HG03432 (cell line): Measurements from ENCODE around the gene DDX17.
A peak's percentile ranks its signal among the peaks of the same experiment; 100 is the strongest.

ENCODE experiments used
- ATAC-seq: cut with Tn5 transposase; IDR thresholded peaks from one replicate; pipeline ENCODE4 v1.9.1; 2021; ENCODE audit warnings: mild to moderate bottlenecking, moderate library complexity; ENCODE audit not compliant: unreplicated experiment

DDX17 gene

DNA sequence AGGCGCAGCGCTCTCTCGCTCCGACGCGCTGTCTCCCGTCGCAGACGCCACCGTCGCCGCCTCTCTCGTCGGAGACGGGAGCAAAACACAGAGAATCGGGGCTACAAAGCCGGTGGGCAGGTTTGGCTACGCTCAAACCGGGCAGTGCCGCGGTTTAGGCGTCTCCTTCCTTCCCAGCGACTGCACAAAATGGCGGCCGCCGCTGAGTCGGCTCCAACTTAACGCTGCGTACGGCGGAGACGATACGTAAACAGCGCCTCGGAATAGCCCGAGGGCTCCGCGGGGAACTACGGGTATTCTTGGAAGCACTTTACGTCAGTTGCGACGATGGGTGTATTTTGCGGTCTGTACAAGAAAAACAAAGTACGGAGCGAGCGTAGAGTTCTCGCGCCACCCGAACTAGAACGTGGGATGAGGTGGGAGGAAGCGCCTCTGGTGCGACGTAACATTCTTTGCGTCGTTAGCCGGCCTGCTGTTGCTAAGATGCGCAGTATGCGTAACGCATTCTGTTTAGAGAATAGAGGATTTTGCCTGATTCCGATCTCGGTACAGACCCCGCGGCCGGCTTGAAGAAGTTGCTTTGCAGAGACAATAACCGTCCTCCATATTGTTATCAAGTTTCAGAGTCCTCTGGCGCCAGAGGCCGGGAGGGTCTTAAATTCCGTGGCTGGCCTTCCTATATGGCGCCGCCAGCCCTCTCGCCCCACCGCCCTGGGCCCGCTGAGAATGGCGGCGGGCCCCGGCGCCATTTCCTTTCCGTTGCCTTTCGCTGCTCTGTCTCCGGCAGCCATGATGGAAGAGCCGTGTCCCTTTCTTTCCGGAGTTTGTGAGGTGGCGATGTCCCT is at the start of gene DDX17:
Gene DDX17 (minus strand): TSS at position 194 of the 845 bp plus-strand sequence.
- peak; percentile 81 for ATAC-seq

DNA sequence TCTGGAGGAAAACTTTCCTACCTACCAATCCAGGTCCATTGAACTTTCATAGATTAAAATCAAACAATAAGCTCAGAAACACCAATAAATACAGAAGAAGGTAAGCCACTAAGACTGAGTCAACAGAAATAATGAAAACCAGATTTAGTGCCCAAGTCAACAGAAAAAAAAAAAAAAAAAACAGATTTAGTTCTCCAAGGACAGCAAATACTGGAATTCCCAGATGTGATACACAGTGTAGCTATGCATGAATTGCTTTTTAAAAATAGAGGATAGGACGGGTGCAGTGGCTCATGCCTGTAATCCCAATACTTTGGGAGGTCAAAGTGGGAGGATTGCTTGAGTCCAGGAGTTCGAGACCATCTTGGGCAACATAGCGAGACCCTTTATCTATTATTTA is 48.2 kb upstream of the DDX17 start:
- no peak for ATAC-seq

DNA sequence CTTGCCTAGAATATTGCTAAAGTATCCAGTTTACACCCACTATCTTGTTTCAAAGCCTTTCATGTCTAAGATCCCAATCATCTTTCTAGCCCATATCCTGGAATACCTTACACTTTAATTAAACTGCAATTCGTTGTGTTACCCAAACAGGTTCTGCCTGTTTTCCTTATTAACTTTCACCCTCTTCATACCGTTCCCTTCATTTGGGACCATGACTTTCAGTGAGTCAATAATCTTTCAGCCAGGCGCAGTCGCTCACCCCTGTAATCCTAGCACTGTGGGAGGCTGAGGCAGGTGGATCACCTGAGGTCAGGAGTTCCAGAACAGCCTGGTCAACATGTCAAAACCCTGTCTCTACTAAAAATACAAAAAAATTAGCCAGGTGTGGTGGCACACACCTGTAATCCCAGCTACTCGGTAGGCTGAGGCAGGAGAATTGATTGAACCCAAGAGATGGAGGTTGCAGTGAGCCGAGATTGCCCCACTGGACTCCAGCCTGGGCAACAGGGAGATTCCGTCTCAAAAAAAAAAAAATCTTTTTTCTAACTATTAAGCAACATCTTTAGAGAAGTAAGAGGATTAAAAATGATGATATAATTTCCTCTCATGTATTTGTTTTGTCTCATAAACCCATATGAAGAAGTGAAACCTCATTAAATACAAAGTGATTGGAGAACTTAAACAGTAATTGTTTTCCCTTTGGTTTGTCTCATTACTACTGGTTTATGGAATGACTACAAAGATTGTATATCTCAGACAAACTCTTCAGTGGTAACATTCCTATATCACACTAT is 43.2 kb upstream of the DDX17 start:
- no peak for ATAC-seq

DNA sequence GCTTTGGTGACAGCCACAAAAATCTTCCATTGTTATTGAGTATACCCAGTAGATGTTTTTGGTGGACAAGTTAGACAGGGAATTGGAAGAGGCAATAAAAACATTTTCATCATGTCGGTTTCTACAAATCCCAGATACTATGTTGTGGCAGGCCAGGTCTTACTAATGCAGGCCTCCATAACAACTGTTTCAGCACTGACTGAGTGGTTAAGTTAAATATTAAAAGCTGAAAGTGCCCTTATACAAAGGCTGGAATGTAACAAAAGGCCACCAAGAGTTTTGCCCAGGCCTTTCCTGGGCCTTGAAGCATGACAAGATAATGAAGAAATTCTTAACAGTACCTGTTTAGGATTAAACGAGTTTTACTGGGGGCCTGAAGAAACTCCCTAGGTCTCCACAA is 34.6 kb upstream of the DDX17 start:
- no peak for ATAC-seq

DNA sequence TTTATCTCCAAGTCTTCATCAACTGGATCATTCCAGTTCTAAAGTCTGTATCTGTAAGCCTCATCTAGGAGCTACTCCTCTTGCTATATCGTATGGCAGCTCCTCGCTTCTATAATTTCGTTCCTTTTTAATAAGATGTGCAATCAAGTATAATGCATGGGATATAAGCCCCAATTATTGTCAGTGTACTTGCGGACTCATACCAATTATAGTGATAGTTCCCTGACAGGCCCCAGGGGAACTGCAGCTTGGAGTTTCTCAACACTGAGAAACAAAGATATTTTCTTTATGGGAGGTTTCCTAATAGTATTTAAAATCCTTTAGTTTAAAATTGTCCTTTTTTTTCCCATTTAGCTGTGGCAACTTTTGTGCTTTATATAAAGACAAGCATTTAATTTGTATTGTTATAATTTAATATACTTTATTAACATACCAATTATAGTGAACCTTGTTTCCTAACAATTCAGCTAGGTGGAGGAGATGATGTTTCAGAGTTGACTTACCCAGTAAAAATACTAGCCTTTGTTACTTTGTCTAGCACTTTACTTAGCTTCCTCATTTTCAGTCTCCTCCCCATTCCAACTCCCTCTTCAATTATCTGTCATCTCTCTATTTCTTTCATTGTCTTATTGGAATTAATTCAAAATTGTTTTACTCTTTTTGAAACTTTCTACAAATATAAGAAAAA is 25.3 kb upstream of the DDX17 start:
- no peak for ATAC-seq

DNA sequence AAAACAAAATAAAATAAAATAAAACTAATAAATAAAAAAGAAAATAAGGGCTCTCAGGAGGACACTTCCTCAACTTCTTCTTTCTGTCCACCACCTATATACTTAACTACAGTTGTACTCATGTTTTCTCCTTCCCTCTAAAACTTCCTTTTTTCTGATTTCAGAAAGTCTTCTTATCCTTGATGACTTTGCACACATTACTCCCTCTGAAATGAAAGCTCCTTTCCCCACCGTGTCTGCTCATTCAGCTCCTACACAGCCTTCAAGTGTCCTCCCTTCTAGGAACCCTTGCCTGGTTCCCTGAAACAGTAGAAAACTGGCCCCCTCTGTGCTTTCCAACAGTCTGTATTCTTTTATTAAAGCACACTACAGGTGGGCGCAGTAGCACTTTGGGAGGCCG is 18.3 kb upstream of the DDX17 start:
- no peak for ATAC-seq

DNA sequence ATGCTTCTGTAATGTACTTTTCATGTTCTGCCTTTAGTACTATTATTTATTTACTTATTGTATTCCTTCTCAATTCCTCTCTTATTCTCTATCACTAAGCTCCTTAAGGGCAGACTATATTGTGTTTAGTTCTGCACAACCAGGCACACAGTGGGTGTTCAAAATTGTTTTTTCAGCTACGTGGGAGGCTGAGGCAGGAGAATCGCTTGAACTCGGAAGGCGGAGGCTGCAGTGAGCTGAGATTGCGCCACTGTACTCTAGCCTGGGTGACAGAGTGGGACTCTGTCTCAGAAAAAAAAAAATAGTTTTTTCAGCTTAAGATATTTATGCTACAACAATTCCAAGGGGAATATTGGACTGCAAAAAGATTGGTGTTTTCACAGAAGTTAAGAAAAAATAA is 17.4 kb upstream of the DDX17 start:
- no peak for ATAC-seq

DNA sequence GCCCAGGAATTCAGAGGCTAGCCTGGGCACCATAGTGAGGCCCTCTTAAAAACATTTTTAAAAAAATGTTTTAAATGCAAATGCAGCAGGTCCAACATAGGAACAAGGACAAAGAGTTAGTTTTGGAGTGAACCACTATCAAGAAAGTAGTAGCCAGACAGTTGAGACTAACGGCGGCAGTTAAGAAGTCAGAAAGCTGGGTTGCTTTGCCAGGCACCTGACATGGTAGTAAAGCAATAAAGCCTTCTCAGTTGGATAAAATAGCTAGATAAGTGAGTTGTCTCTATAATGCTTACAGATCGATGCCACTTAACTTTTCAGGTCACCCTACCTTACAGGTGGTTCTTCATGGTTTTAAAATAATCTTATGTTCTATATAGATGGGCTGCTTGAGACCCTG is 16.9 kb upstream of the DDX17 start:
- ATAC-seq, result no peak

DNA sequence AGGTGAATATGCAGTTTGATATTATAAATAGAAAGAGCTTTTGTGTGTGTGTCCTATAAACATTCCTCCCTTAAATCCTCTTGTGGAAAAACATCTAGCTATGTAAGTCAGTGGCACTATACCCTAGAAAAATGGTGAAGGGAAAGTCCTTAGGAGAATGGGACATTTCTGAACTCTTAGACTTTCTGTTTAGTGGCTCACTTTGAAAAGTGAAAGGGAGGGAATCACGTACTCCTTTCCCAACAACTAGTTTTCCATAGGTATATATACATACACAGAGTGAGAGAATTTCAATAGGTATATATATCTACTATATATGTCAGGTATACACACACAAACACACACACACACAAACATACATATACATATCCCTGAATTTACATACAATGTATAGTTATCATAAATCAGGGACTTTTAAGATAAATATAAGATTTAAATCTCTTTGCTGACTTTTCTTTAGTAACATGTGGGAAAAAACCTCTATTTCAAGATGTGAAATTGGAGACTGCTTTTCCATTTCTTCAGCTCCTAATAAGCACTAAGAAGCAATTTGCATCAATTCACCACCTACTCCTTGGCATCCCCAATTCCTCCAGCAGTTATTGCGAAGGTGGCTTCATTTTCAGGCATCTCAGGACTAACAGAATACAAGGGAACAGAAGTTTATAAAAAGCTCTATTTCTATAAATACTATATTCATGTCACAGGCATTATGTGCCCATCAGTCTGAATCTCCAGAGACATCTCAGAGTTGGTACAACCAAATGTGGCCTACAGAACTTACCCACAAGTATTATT is 13.5 kb upstream of the DDX17 start:
- no peak for ATAC-seq

DNA sequence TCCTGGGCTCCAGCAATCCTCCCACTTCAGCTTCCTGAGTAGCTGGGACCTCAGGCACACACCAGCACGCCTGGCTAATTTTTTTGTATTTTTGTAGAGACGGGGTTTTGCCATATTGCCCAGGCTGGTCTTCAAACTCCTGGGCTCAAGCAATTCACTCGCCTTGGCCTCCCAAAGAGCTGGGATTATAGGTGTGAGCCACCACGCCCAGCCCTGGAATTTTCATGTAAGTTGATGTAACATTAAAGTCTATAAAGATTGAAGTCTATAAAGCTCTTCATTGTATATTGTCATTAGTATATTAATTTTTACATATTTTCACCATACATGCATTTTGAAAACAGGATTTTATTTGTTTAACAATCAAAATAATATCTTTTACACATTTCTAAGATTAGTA is 12.5 kb upstream of the DDX17 start:
- no peak for ATAC-seq

DNA sequence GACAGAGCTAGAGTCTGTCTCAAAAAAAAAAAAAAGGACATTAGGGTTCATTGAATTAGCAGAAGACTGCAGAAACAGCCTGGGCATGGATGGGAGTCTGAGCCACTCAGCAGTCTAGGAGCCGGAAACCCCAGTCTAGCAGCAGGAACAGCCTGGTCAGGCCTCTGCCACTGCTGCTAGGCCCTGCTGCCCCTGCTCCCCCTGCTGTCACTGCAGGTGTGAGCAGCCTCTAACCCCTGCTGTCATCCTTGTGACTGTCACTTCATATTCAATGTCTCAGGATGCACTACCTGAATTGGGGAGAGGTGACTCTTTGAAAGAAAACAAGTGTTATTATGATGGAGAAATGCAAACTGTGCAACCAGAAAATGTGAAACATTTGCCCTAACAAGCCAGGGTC is 7.0 kb upstream of the DDX17 start:
- ATAC-seq, result no peak

DNA sequence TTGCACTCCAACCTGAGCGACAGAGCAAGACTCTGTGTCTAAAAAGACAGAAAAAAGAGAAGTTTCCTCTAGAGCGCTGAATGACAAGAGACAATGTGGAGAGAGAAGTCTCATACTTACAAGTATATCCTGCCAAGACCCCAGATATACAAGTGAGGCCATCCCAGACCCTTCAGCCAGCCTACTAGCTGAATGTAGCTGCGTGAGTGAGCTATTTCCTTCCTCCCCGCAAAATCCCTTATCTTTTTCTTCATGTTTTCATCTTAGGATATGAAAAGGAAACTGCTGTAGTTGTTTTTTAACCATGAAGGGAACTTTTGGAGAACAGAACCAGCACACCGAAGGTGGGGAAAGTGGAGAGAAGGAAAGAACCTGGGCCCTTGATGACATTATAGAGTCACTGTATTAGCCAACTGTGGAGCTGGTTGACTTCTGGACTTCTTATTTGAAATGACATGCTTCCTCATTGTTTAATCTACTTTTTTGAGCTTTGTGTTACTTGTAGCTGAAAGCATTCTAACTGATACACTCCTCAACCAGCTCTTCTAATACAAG is 4.4 kb upstream of the DDX17 start:
- ATAC-seq, result no peak

DNA sequence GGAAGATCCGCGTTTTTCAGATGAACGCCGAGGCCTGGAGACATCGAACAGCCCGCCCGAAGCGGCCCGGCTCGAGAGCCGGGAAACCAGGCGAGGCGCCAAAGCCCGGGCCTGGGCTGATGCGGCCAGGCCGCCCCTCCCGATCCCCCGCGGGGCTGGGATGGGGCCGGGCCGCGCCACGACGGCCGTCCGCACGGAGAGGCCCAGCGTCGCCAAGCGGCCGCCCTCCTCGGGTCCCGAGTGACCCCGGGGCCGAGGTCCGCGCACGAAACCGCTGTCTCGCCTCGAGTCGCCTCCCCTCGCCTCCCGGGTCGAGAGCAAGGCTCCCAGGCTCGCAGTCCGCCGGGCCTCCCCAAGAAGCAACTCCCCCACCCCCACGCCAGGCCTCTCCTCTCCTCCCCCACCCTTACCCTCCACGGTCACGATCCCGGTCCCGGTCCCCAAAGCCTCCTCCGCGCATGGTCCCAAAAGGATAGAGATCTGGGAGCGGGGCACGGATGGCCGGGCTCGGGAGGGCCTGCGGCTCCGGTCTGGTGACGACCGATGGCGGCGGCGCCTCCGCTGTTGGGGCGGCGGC is 482 bp downstream of the DDX17 start:
- ATAC-seq, result peak; percentile 34

DNA sequence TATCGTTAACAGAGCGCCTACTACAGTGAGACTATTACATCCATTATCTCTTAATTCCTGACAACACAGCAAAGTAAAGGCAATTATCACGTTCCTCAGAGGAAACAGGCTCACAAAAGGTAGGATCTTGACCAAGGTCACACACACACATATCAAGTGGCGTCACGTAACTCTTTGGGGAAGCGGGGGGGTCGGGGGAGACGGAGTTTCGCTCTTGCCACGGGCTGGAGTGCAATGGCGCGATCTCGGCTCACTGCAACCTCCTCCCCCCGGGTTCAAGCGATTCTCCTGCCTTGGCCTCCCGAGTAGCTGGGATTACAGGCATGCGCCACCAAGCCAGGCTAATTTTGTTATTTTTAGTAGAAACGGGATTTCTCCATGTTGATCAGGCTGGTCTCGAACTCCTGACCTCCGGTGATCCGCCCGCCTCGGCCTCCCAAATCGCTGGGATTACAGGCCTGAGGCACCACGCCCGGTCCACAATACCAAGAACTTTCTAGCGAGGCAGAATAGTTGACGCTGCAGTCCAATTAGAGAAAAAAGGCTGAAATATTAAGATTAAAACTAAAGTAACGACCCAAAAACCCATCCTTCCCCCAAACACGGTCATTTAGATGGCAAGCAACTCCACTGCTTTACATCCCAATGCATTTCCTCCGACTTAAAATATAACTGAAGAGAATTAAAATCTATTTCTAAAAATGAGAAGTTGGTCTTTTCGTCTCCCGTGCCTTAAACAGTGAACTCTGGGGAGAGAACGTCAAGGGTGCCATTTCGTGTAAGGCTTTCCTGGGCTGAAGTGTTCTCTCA is 1.2 kb downstream of the DDX17 start:
- no peak for ATAC-seq

DNA sequence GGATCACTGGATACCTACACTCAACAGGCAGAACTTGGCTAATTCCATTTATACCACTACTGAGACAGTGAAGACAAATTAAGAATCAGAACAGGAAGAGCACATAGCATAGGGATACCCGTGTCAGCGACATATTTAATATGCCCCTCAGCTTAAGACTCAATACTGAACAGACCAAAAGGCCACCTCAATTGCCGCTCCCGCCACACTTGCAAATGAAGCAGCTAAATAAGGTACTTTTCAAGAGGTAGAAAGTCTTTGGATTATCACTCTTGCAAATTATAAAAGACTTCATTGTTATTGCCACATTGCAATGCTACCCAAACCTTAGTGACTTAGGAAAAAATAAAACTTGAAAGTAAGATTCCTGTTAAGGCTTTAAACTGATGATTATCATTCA is 3.1 kb downstream of the DDX17 start:
- no peak for ATAC-seq

DNA sequence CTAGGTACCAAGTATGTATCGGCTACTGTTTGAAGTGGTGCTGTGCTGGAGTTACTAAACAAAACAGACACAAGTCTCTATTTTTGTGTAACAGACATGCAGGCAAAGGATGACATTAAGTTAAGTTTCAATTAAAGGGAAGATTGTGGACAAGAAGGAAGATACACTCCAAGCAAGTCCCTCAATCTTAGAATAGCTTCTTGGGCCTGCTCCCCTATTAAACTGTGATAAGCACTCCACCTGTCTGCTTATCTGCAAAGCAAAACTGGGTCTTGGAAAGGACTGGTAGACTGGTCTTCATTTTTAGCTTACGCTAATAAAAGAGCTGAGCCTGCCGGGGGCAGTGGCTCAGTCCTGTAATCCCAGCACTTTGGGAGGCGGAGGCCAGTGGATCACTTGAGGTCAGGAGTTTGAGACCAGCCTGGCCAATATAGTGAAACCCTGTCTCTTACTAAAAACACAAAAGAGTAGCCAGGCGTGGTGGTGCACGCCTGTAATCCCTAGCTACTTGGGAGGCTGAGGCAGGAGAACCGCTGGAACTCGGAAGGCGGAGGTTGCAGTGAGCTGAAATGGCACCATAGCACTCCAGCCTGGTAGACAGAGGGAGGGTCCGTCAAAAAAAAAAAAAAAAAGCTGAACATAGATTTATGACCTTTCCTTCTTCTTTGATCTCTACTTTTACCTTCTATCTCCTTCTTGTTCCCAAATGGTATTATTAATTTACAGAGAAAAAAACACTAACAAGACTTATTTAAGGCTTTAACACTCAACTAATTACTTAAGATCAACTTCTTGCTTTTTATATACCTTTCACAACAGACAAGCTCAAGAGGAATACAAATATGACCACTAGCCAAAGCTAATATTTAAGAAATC is 4.1 kb downstream of the DDX17 start:
- ATAC-seq, result no peak

DNA sequence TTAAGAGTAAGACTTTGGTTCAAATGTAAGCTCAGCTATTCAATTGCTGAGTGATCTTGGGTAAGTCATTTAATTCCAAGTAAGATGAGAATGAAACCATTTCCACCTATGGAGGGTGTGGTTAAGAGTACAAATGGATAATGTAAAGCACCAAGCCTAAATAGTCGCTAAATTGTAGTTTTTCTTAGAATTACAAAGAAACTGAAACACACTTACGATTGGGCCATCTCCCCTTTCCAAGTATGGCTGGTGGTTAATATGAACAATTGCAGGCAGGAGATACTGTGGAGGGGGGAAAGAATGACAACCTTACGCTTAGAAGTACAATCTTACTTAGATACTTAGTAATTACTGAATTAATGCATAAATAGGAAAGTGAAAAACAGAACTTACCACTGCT is 8.2 kb downstream of the DDX17 start:
- ATAC-seq, result no peak

DNA sequence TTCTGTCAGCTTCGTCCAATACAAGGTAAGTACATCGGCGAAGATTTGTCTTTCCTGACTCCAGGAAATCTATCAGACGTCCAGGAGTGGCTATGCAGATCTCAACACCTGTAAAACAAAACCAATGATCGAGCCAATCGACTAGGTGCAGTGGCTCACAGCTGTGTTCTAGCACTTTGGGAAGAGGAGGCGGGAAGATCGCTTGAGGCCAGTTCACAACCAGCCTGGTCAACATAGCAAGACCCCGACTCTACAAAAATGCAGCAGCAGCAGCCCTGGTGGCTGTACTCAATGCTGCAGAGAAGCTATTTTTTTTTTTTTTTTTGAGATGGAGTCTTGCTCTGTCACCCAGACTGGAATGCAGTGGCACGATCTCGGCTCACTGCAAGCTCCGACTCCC is 11.2 kb downstream of the DDX17 start:
- no peak for ATAC-seq
